HEK293 (cell line): ENCODE data around the gene COL5A1.

Experiments
- ZNF146 ChIP-seq: fragments of 450-650 bp; formaldehyde crosslinking; IDR thresholded peaks from 2 replicates; pipeline ENCODE4 v1.5.1; 2016; ENCODE audit warnings: missing biosample characterization, missing genetic modification characterization
- TF ChIP-seq, protein P1 (sequence below): fragments of 450-650 bp; formaldehyde crosslinking; IDR thresholded peaks from 2 replicates; pipeline ENCODE4 v1.5.1; 2017; ENCODE audit warnings: missing biosample characterization, mild to moderate bottlenecking, missing genetic modification characterization, moderate library complexity
- TF ChIP-seq, protein P2 (sequence below): fragments of 450-650 bp; formaldehyde crosslinking; IDR thresholded peaks from 2 replicates; pipeline ENCODE4 v1.5.1; 2016; ENCODE audit warnings: missing biosample characterization, missing genetic modification characterization

DNA sequence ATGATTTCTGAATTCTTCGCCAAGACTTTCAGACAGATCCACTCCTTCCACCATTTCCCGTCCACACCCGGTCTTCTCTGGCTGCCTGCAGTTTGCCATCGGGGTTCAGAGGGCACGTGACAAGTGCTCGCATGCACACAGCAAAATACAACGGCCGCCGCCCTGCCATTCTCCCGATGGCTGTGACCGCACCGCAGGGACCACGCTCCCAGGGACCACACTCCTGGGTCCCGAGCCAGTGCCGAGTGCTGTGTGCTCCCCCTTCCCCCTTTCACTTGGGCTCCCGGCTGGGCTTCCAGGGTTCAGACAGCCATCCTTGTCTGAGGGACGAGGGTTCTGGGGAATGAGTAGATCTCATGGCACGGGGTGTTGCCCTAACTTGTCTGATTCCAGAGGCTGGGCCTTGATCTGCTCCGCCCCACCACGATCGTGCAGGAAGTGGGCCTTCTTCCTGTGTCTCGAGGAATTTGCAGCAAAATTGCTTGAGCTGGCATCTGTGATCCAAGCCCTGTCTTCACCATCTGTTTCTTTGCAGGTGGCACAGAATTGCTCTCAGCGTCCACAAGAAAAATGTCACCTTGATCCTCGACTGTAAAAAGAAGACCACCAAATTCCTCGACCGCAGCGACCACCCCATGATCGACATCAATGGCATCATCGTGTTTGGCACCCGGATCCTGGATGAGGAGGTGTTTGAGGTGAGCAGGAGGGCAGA is 59.2 kb downstream of the COL5A1 start:
- TF ChIP-seq, protein P1, sequence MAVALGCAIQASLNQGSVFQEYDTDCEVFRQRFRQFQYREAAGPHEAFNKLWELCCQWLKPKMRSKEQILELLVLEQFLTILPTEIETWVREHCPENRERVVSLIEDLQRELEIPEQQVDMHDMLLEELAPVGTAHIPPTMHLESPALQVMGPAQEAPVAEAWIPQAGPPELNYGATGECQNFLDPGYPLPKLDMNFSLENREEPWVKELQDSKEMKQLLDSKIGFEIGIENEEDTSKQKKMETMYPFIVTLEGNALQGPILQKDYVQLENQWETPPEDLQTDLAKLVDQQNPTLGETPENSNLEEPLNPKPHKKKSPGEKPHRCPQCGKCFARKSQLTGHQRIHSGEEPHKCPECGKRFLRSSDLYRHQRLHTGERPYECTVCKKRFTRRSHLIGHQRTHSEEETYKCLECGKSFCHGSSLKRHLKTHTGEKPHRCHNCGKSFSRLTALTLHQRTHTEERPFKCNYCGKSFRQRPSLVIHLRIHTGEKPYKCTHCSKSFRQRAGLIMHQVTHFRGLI (tag by site-specific recombination) = no peak
- TF ChIP-seq ZNF146 (tag by site-specific recombination) = no peak
- TF ChIP-seq, protein P2, sequence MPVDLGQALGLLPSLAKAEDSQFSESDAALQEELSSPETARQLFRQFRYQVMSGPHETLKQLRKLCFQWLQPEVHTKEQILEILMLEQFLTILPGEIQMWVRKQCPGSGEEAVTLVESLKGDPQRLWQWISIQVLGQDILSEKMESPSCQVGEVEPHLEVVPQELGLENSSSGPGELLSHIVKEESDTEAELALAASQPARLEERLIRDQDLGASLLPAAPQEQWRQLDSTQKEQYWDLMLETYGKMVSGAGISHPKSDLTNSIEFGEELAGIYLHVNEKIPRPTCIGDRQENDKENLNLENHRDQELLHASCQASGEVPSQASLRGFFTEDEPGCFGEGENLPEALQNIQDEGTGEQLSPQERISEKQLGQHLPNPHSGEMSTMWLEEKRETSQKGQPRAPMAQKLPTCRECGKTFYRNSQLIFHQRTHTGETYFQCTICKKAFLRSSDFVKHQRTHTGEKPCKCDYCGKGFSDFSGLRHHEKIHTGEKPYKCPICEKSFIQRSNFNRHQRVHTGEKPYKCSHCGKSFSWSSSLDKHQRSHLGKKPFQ = no peak
